WTC11 (cell line): Measurements from ENCODE around the gene CHD1L. TPM values are rescaled to one million over a fixed set of nuclear protein-coding genes. Genes with fewer than 3 reads are reported as not detected.

Experiments
- ATAC-seq: fragments of 200-7000 bp; cut with Tn5 transposase; 2 replicates; pipeline ENCODE4 v1.10.0; 2021; ENCODE audit warnings: mild to moderate bottlenecking, moderate library complexity
- CTCF ChIA-PET: fragments of 300-600 bp; sonication (Branson Sonifier 250); formaldehyde crosslinking; loops from one replicate; lab custom pipeline; 2021; ENCODE audit warnings: antibody characterized with exemption; lab: Charles Lee
- POLR2A ChIA-PET: fragments of 350-600 bp; sonication (Branson Sonifier 250); formaldehyde crosslinking; loops from one replicate; lab custom pipeline; 2021; ENCODE audit warnings: antibody characterized with exemption; lab: Charles Lee
- DNase-seq: peaks from one replicate; pipeline ENCODE4 v3.0.0; 2021; ENCODE audit warnings: low spot score
- H3K27ac Mint-ChIP-seq: 2 replicates; pipeline ENCODE4 v1.8.0; 2021; ENCODE audit warnings: mixed read lengths
- H3K27me3 Mint-ChIP-seq: 2 replicates; pipeline ENCODE4 v1.8.0; 2021; ENCODE audit warnings: low read depth, mild to moderate bottlenecking, moderate library complexity, mixed read lengths
- H3K36me3 Mint-ChIP-seq: 2 replicates; pipeline ENCODE4 v1.8.0; 2021; ENCODE audit warnings: mixed read lengths
- H3K4me1 Mint-ChIP-seq: 2 replicates; pipeline ENCODE4 v1.8.0; 2022; ENCODE audit warnings: mixed read lengths
- H3K4me3 Mint-ChIP-seq: 2 replicates; pipeline ENCODE4 v1.8.0; 2021; ENCODE audit warnings: mild to moderate bottlenecking, moderate library complexity, mixed read lengths
- H3K9me3 Mint-ChIP-seq: 2 replicates; pipeline ENCODE4 v1.8.0; 2021; ENCODE audit warnings: mixed read lengths
- CBFB ChIP-seq: sonication (generic); formaldehyde crosslinking; IDR thresholded peaks from 2 replicates; pipeline ENCODE4 v1.8.1; 2022; ENCODE audit warnings: mild to moderate bottlenecking, low read depth, missing genetic modification reagents
- E2F5 ChIP-seq: sonication (generic); formaldehyde crosslinking; IDR thresholded peaks from 2 replicates; pipeline ENCODE4 v1.8.1; 2022; ENCODE audit warnings: mild to moderate bottlenecking, moderate library complexity, missing genetic modification reagents
- GRHL2 ChIP-seq: fragments of 250-450 bp; sonication (Bioruptor Pico); IDR thresholded peaks from 2 replicates; pipeline ENCODE4 v1.8.0; 2022; ENCODE audit warnings: mild to moderate bottlenecking, moderate library complexity; ENCODE audit not compliant: insufficient replicate concordance, severe bottlenecking
- GTF2I ChIP-seq: fragments of 250-450 bp; sonication (Bioruptor Pico); conservative IDR thresholded peaks from 2 replicates; pipeline ENCODE4 v1.4.0; 2021; ENCODE audit warnings: mild to moderate bottlenecking
- JAZF1 ChIP-seq: fragments of 250-450 bp; sonication (Bioruptor Pico); IDR thresholded peaks from 2 replicates; pipeline ENCODE4 v1.9.0; 2021; ENCODE audit warnings: moderate library complexity, mild to moderate bottlenecking, inconsistent platforms
- MLX ChIP-seq: sonication (generic); formaldehyde crosslinking; IDR thresholded peaks from 2 replicates; pipeline ENCODE4 v1.8.1; 2023; ENCODE audit warnings: mild to moderate bottlenecking, missing genetic modification reagents, moderate library complexity
- NR3C1 ChIP-seq: sonication (generic); formaldehyde crosslinking; conservative IDR thresholded peaks from 2 replicates; pipeline ENCODE4 v1.8.1; 2023; ENCODE audit warnings: low read depth, mild to moderate bottlenecking, missing genetic modification reagents
- SOX15 ChIP-seq: fragments of 250-450 bp; sonication (Bioruptor Pico); IDR thresholded peaks from 2 replicates; pipeline ENCODE4 v1.9.0; 2021; ENCODE audit warnings: mild to moderate bottlenecking
- STAT6 ChIP-seq: sonication (generic); formaldehyde crosslinking; conservative IDR thresholded peaks from 2 replicates; pipeline ENCODE4 v1.8.1; 2023; ENCODE audit warnings: mild to moderate bottlenecking, low read depth, missing genetic modification reagents, moderate library complexity
- TEAD1 ChIP-seq: sonication (generic); formaldehyde crosslinking; IDR thresholded peaks from 2 replicates; pipeline ENCODE4 v1.8.0; 2022; ENCODE audit warnings: mild to moderate bottlenecking, missing genetic modification reagents
- ZBTB43 ChIP-seq: sonication (generic); formaldehyde crosslinking; IDR thresholded peaks from 2 replicates; pipeline ENCODE4 v1.8.1; 2023; ENCODE audit warnings: mild to moderate bottlenecking, missing genetic modification reagents
- ZMAT4 ChIP-seq: fragments of 250-450 bp; sonication (Bioruptor Pico); IDR thresholded peaks from 2 replicates; pipeline ENCODE4 v1.9.0; 2021; ENCODE audit warnings: mild to moderate bottlenecking
- ZNF232 ChIP-seq: sonication (generic); formaldehyde crosslinking; IDR thresholded peaks from 2 replicates; pipeline ENCODE4 v1.8.0; 2022; ENCODE audit warnings: mild to moderate bottlenecking, missing genetic modification reagents
- ZNF281 ChIP-seq: sonication (generic); formaldehyde crosslinking; IDR thresholded peaks from 2 replicates; pipeline ENCODE4 v1.8.0; 2023; ENCODE audit warnings: mild to moderate bottlenecking, missing genetic modification reagents
- ZNF396 ChIP-seq: fragments of 250-450 bp; sonication (Bioruptor Pico); IDR thresholded peaks from 2 replicates; pipeline ENCODE4 v1.8.0; 2021; ENCODE audit warnings: mild to moderate bottlenecking, moderate library complexity, borderline replicate concordance
- total RNA-seq: library from RNA; stranded (reverse); gene quantifications from 3 replicates; pipeline ENCODE4 v1.2.3, GENCODE V29; 2021
- TF ChIP-seq, protein P1 (sequence below): sonication (generic); formaldehyde crosslinking; IDR thresholded peaks from 2 replicates; pipeline ENCODE4 v1.8.0; 2022; ENCODE audit warnings: mild to moderate bottlenecking, missing genetic modification reagents
- TF ChIP-seq, protein P2 (sequence below): fragments of 250-450 bp; sonication (Bioruptor Pico); conservative IDR thresholded peaks from 2 replicates; pipeline ENCODE4 v1.9.0; 2021; ENCODE audit warnings: mild to moderate bottlenecking
- TF ChIP-seq, protein P3 (sequence below): sonication (generic); formaldehyde crosslinking; conservative IDR thresholded peaks from 2 replicates; pipeline ENCODE4 v1.8.1; 2022; ENCODE audit warnings: mild to moderate bottlenecking, missing genetic modification reagents
- TF ChIP-seq, protein P4 (sequence below): fragments of 200-600 bp; IDR thresholded peaks from 2 replicates; pipeline ENCODE4 v1.8.0; 2022; ENCODE audit warnings: antibody characterized with exemption

The CHD1L gene
- total RNA-seq, 1 experiment from 2014 or later, result 68.7 TPM

DNA sequence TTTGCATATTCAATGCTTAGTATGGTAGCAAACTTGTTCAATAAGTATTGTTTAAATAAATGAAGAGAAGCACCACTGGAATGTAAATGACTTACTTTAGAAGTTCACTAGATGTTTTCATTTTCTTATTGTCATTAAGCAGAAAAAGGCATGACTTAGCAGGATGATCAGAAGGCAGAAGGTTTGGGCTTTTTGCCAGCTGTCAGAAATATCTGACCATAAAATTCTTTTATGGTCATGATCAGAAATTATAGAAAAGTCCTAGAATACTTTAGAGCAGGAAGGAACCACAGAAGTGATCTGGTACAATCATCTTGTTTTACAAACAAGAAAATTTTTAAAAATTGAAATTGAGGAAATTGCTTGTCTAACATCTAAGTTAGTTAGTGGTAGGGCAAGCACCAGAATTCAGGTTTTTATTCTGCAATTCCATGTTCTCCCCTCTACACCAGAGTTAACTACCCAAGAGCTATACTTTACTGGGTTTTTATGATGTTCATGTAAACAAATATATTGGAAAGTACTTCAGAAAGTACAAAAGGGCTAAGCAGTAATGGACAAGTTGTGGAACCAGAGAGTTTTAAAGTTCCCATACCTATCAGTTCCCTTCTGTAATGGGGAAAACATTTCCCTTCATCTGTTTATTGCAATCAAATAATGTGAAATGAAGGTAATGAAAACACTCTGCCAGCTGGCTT, 27.5 kb upstream of the CHD1L start (continued):
- TF ChIP-seq STAT6 (CRISPR knock-in tag) (no peak), GTF2I (no peak), ZNF232 (no peak), ZMAT4 (CRISPR knock-in tag) (no peak), ZNF281 (CRISPR knock-in tag) (no peak)
- TF ChIP-seq, protein P1, sequence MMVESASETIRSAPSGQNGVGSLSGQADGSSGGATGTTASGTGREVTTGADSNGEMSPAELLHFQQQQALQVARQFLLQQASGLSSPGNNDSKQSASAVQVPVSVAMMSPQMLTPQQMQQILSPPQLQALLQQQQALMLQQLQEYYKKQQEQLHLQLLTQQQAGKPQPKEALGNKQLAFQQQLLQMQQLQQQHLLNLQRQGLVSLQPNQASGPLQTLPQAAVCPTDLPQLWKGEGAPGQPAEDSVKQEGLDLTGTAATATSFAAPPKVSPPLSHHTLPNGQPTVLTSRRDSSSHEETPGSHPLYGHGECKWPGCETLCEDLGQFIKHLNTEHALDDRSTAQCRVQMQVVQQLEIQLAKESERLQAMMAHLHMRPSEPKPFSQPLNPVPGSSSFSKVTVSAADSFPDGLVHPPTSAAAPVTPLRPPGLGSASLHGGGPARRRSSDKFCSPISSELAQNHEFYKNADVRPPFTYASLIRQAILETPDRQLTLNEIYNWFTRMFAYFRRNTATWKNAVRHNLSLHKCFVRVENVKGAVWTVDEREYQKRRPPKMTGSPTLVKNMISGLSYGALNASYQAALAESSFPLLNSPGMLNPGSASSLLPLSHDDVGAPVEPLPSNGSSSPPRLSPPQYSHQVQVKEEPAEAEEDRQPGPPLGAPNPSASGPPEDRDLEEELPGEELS (CRISPR knock-in tag), result no peak

- Mint-ChIP-seq H3K27ac (no peak overlapping the region), H3K36me3 (no peaks in the 10 kb centered on the region)
- CTCF ChIA-PET, result no interaction called here
- DNase-seq, result no peak
- POLR2A ChIA-PET, result no interaction called here
- TF ChIP-seq ZNF396 (CRISPR knock-in tag) (no peak), ZBTB43 (no peak), JAZF1 (CRISPR knock-in tag) (no peak), TEAD1 (CRISPR knock-in tag) (no peak), GTF2I (no peak), GRHL2 (CRISPR knock-in tag) (no peak), SOX15 (CRISPR knock-in tag) (no peak), NR3C1 (CRISPR knock-in tag) (no peak), MLX (CRISPR knock-in tag) (no peak), CBFB (CRISPR knock-in tag) (no peak), E2F5 (CRISPR knock-in tag) (no peak)
- TF ChIP-seq, protein P2, sequence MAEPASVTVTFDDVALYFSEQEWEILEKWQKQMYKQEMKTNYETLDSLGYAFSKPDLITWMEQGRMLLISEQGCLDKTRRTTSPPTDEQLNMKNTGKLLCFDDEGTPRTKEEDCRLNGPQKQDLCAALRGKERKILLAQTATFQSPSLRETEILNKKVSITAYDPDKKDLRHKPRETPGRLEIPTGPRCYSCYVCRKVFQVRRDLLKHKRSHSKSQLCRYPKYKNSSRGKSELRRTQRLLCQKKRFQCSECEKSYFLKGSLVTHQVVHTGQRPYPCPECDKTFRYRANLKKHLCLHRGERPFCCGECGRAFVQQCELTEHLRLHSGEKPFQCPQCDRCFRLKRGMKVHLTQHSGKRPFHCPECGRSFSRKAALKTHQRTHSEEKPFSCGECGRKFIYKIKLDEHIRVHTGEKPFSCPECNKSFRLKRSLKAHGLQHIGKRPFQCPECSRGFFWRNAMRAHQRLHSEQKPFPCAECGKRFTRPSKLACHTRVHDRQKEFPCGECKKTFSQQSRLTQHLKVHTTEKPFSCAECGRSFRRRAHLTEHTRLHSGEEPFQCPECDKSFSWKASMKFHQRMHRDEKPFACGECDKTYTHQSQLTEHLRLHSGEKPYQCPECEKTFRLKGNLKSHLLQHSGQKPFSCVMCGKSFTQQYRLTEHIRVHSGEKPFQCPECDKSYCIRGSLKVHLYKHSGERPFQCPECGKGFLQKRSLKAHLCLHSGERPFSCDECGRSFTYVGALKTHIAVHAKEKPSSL (CRISPR knock-in tag), result no peak
- TF ChIP-seq, protein P3, sequence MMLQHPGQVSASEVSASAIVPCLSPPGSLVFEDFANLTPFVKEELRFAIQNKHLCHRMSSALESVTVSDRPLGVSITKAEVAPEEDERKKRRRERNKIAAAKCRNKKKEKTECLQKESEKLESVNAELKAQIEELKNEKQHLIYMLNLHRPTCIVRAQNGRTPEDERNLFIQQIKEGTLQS, result no peak
- TF ChIP-seq, protein P4, sequence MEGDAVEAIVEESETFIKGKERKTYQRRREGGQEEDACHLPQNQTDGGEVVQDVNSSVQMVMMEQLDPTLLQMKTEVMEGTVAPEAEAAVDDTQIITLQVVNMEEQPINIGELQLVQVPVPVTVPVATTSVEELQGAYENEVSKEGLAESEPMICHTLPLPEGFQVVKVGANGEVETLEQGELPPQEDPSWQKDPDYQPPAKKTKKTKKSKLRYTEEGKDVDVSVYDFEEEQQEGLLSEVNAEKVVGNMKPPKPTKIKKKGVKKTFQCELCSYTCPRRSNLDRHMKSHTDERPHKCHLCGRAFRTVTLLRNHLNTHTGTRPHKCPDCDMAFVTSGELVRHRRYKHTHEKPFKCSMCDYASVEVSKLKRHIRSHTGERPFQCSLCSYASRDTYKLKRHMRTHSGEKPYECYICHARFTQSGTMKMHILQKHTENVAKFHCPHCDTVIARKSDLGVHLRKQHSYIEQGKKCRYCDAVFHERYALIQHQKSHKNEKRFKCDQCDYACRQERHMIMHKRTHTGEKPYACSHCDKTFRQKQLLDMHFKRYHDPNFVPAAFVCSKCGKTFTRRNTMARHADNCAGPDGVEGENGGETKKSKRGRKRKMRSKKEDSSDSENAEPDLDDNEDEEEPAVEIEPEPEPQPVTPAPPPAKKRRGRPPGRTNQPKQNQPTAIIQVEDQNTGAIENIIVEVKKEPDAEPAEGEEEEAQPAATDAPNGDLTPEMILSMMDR, result no peak
- TF ChIP-seq, all 79 proteins: peak for 0
- ATAC-seq, result no peak
- no peak overlapping the region for H3K4me3 Mint-ChIP-seq
- no peaks in the 10 kb centered on the region for H3K9me3 Mint-ChIP-seq
- H3K27me3 Mint-ChIP-seq, result no peaks in the 10 kb centered on the region
- H3K4me1 Mint-ChIP-seq, result peaks cover 3% of the 10 kb centered on the region
These were observed 27.0 kb upstream of the CHD1L start for GRCh38 chr1:147215540-147215916.
